ENCODE data around the gene ZNF81.

The ZNF81 gene

DNA sequence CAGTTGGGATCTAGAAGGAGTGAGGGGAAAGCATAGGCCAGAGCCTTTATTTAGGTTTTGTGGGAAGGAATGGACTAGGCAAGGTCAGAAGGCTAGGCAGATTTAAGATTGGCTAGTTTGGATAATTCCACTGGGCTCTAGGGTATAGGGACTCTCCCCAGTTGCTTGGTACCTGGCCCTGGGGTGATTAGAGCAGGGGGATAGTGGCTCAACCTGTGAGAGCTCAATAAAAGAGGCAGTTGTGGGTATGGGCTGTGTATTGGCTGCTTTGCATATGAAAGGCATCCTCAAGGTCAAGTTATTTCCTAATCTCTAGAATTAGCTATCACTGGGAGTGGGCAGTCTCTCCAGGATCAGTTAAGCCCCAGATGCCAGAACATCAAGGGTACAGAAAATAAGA is 61.3 kb downstream of the ZNF81 start:
- TF ChIP-seq TAF1 (IDR thresholded peaks at IDR 0.05; ENCODE audit: borderline replicate concordance, insufficient read depth, low read length) (no peak), SIN3A (IDR thresholded peaks at IDR 0.05; ENCODE audit: borderline replicate concordance, insufficient read depth, low read length) (no peak), FOXP2 (optimal IDR thresholded peaks at IDR 0.05; ENCODE audit: borderline replicate concordance, extremely low read depth, extremely low read length, insufficient read depth) (no peak), POLR2AphosphoS5 (IDR thresholded peaks at IDR 0.05; ENCODE audit: low read depth, low read length) (no peak)
- TF ChIP-seq, protein P1, sequence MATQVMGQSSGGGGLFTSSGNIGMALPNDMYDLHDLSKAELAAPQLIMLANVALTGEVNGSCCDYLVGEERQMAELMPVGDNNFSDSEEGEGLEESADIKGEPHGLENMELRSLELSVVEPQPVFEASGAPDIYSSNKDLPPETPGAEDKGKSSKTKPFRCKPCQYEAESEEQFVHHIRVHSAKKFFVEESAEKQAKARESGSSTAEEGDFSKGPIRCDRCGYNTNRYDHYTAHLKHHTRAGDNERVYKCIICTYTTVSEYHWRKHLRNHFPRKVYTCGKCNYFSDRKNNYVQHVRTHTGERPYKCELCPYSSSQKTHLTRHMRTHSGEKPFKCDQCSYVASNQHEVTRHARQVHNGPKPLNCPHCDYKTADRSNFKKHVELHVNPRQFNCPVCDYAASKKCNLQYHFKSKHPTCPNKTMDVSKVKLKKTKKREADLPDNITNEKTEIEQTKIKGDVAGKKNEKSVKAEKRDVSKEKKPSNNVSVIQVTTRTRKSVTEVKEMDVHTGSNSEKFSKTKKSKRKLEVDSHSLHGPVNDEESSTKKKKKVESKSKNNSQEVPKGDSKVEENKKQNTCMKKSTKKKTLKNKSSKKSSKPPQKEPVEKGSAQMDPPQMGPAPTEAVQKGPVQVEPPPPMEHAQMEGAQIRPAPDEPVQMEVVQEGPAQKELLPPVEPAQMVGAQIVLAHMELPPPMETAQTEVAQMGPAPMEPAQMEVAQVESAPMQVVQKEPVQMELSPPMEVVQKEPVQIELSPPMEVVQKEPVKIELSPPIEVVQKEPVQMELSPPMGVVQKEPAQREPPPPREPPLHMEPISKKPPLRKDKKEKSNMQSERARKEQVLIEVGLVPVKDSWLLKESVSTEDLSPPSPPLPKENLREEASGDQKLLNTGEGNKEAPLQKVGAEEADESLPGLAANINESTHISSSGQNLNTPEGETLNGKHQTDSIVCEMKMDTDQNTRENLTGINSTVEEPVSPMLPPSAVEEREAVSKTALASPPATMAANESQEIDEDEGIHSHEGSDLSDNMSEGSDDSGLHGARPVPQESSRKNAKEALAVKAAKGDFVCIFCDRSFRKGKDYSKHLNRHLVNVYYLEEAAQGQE (IDR thresholded peaks at IDR 0.05; ENCODE audit: insufficient read depth in 1 of 2, low read depth in 2 of 2, low read length in 2 of 2), result no peak

DNA sequence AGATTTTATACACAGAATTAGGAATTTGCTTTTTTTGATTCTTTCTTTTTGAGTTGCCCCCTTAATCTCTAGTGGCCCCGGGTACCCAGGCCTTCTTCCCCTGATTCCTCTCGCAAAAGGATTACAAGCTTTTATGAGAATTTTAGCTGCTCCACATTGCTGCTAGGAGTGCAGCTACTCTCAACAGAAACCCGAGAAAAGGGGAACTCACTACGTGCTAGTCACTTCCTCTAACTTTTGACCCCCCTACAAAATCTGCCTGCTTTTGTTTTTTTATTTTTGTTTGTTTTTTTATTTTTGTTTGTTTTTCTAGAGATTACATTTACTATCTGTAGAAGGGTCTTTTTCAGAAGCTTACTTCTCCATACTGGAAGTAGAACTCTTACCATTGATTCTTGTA is 64.1 kb downstream of the ZNF81 start:
- TF ChIP-seq, protein P1 (IDR thresholded peaks at IDR 0.05; ENCODE audit: insufficient read depth in 1 of 2, low read depth in 2 of 2, low read length in 2 of 2), result no peak
- TF ChIP-seq TAF1 (IDR thresholded peaks at IDR 0.05; ENCODE audit: borderline replicate concordance, insufficient read depth, low read length) (no peak), FOXP2 (optimal IDR thresholded peaks at IDR 0.05; ENCODE audit: borderline replicate concordance, extremely low read depth, extremely low read length, insufficient read depth) (no peak), SIN3A (IDR thresholded peaks at IDR 0.05; ENCODE audit: borderline replicate concordance, insufficient read depth, low read length) (no peak), POLR2AphosphoS5 (IDR thresholded peaks at IDR 0.05; ENCODE audit: low read depth, low read length) (no peak)

DNA sequence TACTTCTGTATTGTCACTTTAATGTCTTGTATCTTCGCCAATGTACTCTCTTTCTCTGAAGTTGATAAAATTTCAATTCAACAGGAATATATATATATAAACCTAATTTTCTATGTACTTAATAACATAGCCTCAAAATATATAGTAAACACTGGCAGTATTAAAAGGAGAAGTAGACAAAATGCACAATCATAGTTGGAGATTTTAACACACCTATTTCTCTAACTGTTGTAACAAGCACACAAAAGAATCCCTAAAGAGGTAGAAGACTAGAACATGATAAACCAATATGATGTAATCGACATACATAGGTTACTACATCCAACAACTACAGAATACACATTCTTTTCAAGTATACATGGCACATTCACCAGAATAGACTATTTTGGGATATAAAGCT is 65.5 kb downstream of the ZNF81 start:
- TF ChIP-seq POLR2AphosphoS5 (IDR thresholded peaks at IDR 0.05; ENCODE audit: low read depth, low read length) (no peak), SIN3A (IDR thresholded peaks at IDR 0.05; ENCODE audit: borderline replicate concordance, insufficient read depth, low read length) (no peak), FOXP2 (optimal IDR thresholded peaks at IDR 0.05; ENCODE audit: borderline replicate concordance, extremely low read depth, extremely low read length, insufficient read depth) (no peak), TAF1 (IDR thresholded peaks at IDR 0.05; ENCODE audit: borderline replicate concordance, insufficient read depth, low read length) (no peak)
- TF ChIP-seq, protein P1 (IDR thresholded peaks at IDR 0.05; ENCODE audit: insufficient read depth in 1 of 2, low read depth in 2 of 2, low read length in 2 of 2), result no peak

DNA sequence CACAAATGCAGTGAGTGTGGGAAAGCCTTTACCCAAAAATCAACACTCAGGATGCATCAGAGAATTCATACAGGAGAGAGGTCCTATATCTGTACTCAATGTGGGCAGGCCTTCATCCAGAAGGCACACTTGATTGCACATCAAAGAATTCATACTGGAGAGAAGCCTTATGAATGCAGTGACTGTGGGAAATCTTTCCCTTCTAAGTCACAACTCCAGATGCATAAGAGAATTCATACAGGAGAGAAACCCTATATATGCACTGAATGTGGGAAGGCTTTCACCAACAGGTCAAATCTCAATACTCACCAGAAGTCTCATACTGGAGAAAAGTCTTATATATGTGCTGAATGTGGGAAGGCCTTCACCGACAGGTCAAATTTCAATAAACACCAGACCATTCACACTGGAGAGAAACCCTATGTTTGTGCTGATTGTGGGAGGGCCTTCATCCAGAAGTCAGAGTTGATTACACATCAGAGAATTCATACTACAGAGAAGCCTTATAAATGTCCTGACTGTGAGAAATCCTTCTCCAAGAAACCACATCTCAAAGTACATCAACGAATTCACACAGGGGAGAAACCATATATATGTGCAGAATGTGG is 79.3 kb downstream of the ZNF81 start:
- TF ChIP-seq POLR2AphosphoS5 (IDR thresholded peaks at IDR 0.05; ENCODE audit: low read depth, low read length) (no peak), TAF1 (IDR thresholded peaks at IDR 0.05; ENCODE audit: borderline replicate concordance, insufficient read depth, low read length) (no peak), FOXP2 (optimal IDR thresholded peaks at IDR 0.05; ENCODE audit: borderline replicate concordance, extremely low read depth, extremely low read length, insufficient read depth) (no peak), SIN3A (IDR thresholded peaks at IDR 0.05; ENCODE audit: borderline replicate concordance, insufficient read depth, low read length) (no peak)
- TF ChIP-seq, protein P1 (IDR thresholded peaks at IDR 0.05; ENCODE audit: insufficient read depth in 1 of 2, low read depth in 2 of 2, low read length in 2 of 2), result no peak

Data from PFSK-1 (cell line).